ENCODE data around the gene TBC1D22B.

GRCh38 chr6:37282371-37282770 lies 24.8 kb downstream of the TBC1D22B start:
- no peak for TF ChIP-seq CTCF (IDR thresholded peaks at IDR 0.05)
- no peak for TF ChIP-seq EP300 (IDR thresholded peaks at IDR 0.05)
- TF ChIP-seq POLR2A (IDR thresholded peaks at IDR 0.05) = no peak
- TF ChIP-seq POLR2AphosphoS5 (IDR thresholded peaks at IDR 0.05) = no peak
